ENCODE measurements around the gene MYO1F.
"Not testable (repeated sequence)": the region's sequence is repeated elsewhere in the genome, so short reads cannot be mapped to it uniquely, and the experiment has no call there.

The MYO1F gene

GRCh38 chr19:8517551-8518442 is 59.4 kb downstream of the MYO1F start:
- H3K36me3 ChIP-seq (ENCODE audit: insufficient read depth, low read length), result no peaks in the 10 kb centered on the region
- H2AFZ ChIP-seq (ENCODE audit: low read length, unreplicated experiment), result no peak overlapping the region
- H3K4me1 ChIP-seq (ENCODE audit: control insufficient read depth, insufficient read depth, low read length, unreplicated experiment), result peaks cover 9% of the 10 kb centered on the region
- no peaks in the 10 kb centered on the region for H3K79me2 ChIP-seq (ENCODE audit: control insufficient read depth, insufficient read depth, low read length, unreplicated experiment)
- peak overlapping the region; percentile 79 for H3K27ac ChIP-seq (ENCODE audit: low read depth, low read length)
- no peaks in the 10 kb centered on the region for H3K27me3 ChIP-seq (ENCODE audit: insufficient read depth, low read length)
- H3K4me3 ChIP-seq (ENCODE audit: low read depth, low read length), result peak overlapping the region; percentile 29; the same call in 1 of the 2 replicates

GRCh38 chr19:8515317-8515716 is 61.9 kb downstream of the MYO1F start:
- no peak overlapping the region for H2AFZ ChIP-seq (ENCODE audit: low read length, unreplicated experiment)
- H3K79me2 ChIP-seq (ENCODE audit: control insufficient read depth, insufficient read depth, low read length, unreplicated experiment), result no peaks in the 10 kb centered on the region
- no peaks in the 10 kb centered on the region for H3K27me3 ChIP-seq (ENCODE audit: insufficient read depth, low read length)
- H3K27ac ChIP-seq (ENCODE audit: low read depth, low read length), result no peak overlapping the region
- H3K36me3 ChIP-seq (ENCODE audit: insufficient read depth, low read length), result no peaks in the 10 kb centered on the region
- peaks cover 12% of the 10 kb centered on the region for H3K4me1 ChIP-seq (ENCODE audit: control insufficient read depth, insufficient read depth, low read length, unreplicated experiment)
- no peak overlapping the region for H3K4me3 ChIP-seq (ENCODE audit: low read depth, low read length)

- peaks cover 12% of the 10 kb centered on the region for H3K4me1 ChIP-seq (ENCODE audit: control insufficient read depth, insufficient read depth, low read length, unreplicated experiment)
- H3K36me3 ChIP-seq (ENCODE audit: insufficient read depth, low read length); H3K79me2 ChIP-seq (ENCODE audit: control insufficient read depth, insufficient read depth, low read length, unreplicated experiment); H3K27ac ChIP-seq (ENCODE audit: low read depth, low read length); H3K27me3 ChIP-seq (ENCODE audit: insufficient read depth, low read length): not testable (repeated sequence)
- H2AFZ ChIP-seq (ENCODE audit: low read length, unreplicated experiment), result peak overlapping the region; percentile 75
- peak overlapping the region; percentile 83 for H3K4me3 ChIP-seq (ENCODE audit: low read depth, low read length)
Observed at GRCh38 chr19:8514505-8515009, 62.7 kb downstream of the MYO1F start.

GRCh38 chr19:8513687-8514504 is 63.3 kb downstream of the MYO1F start, which contains the start of gene ZNF414:
ZNF414 (minus strand) TSS chr19:8514167; CDS start chr19:8514046, 121 bp downstream.
- no peaks in the 10 kb centered on the region for H3K79me2 ChIP-seq (ENCODE audit: control insufficient read depth, insufficient read depth, low read length, unreplicated experiment)
- no peaks in the 10 kb centered on the region for H3K27me3 ChIP-seq (ENCODE audit: insufficient read depth, low read length)
- H2AFZ ChIP-seq (ENCODE audit: low read length, unreplicated experiment), result peak within 1 kb of the TSS; percentile 75
- H3K27ac ChIP-seq (ENCODE audit: low read depth, low read length), result peak within 1 kb of the TSS; percentile 94
- peak within 1 kb of the TSS; percentile 83 for H3K4me3 ChIP-seq (ENCODE audit: low read depth, low read length)
- no peaks in the 10 kb centered on the region for H3K36me3 ChIP-seq (ENCODE audit: insufficient read depth, low read length)
- peaks cover 12% of the 10 kb centered on the region for H3K4me1 ChIP-seq (ENCODE audit: control insufficient read depth, insufficient read depth, low read length, unreplicated experiment)

- Histone ChIP-seq H2AFZ (ENCODE audit: low read length, unreplicated experiment) (no peak overlapping the region), H3K79me2 (ENCODE audit: control insufficient read depth, insufficient read depth, low read length, unreplicated experiment) (no peaks in the 10 kb centered on the region), H3K36me3 (ENCODE audit: insufficient read depth, low read length) (no peaks in the 10 kb centered on the region), H3K4me3 (ENCODE audit: low read depth, low read length) (peak overlapping the region; percentile 83), H3K4me1 (ENCODE audit: control insufficient read depth, insufficient read depth, low read length, unreplicated experiment) (peaks cover 12% of the 10 kb centered on the region), H3K27ac (ENCODE audit: low read depth, low read length) (peak overlapping the region; percentile 94), H3K27me3 (ENCODE audit: insufficient read depth, low read length) (no peaks in the 10 kb centered on the region)
Observed at GRCh38 chr19:8513036-8513686, 64.1 kb downstream of the MYO1F start.

- Histone ChIP-seq H3K27ac (ENCODE audit: low read depth, low read length) (no peak overlapping the region), H2AFZ (ENCODE audit: low read length, unreplicated experiment) (no peak overlapping the region), H3K4me3 (ENCODE audit: low read depth, low read length) (no peak overlapping the region), H3K36me3 (ENCODE audit: insufficient read depth, low read length) (no peaks in the 10 kb centered on the region), H3K79me2 (ENCODE audit: control insufficient read depth, insufficient read depth, low read length, unreplicated experiment) (no peaks in the 10 kb centered on the region), H3K4me1 (ENCODE audit: control insufficient read depth, insufficient read depth, low read length, unreplicated experiment) (peaks cover 5% of the 10 kb centered on the region), H3K27me3 (ENCODE audit: insufficient read depth, low read length) (no peaks in the 10 kb centered on the region)
Observed at GRCh38 chr19:8512115-8512967, 64.9 kb downstream of the MYO1F start.

- Histone ChIP-seq H3K79me2 (ENCODE audit: control insufficient read depth, insufficient read depth, low read length, unreplicated experiment) (no peaks in the 10 kb centered on the region), H3K36me3 (ENCODE audit: insufficient read depth, low read length) (no peaks in the 10 kb centered on the region), H3K27me3 (ENCODE audit: insufficient read depth, low read length) (no peaks in the 10 kb centered on the region), H2AFZ (ENCODE audit: low read length, unreplicated experiment) (no peak overlapping the region), H3K4me1 (ENCODE audit: control insufficient read depth, insufficient read depth, low read length, unreplicated experiment) (peaks cover 5% of the 10 kb centered on the region), H3K4me3 (ENCODE audit: low read depth, low read length) (no peak overlapping the region), H3K27ac (ENCODE audit: low read depth, low read length) (no peak overlapping the region)
Observed at GRCh38 chr19:8511573-8512101, 65.6 kb downstream of the MYO1F start.

- Histone ChIP-seq H3K27me3 (ENCODE audit: insufficient read depth, low read length) (no peaks in the 10 kb centered on the region), H3K36me3 (ENCODE audit: insufficient read depth, low read length) (no peaks in the 10 kb centered on the region), H3K27ac (ENCODE audit: low read depth, low read length) (no peak overlapping the region), H3K4me1 (ENCODE audit: control insufficient read depth, insufficient read depth, low read length, unreplicated experiment) (peaks cover 5% of the 10 kb centered on the region), H3K4me3 (ENCODE audit: low read depth, low read length) (no peak overlapping the region), H2AFZ (ENCODE audit: low read length, unreplicated experiment) (no peak overlapping the region), H3K79me2 (ENCODE audit: control insufficient read depth, insufficient read depth, low read length, unreplicated experiment) (no peaks in the 10 kb centered on the region)
Observed at GRCh38 chr19:8510589-8511115, 66.6 kb downstream of the MYO1F start.

GRCh38 chr19:8506402-8506957 is 70.8 kb downstream of the MYO1F start:
- H3K79me2 ChIP-seq (ENCODE audit: control insufficient read depth, insufficient read depth, low read length, unreplicated experiment), result no peaks in the 10 kb centered on the region
- H3K4me3 ChIP-seq (ENCODE audit: low read depth, low read length), result peak overlapping the region; percentile 86
- H2AFZ ChIP-seq (ENCODE audit: low read length, unreplicated experiment), result peak overlapping the region; percentile 80
- H3K36me3 ChIP-seq (ENCODE audit: insufficient read depth, low read length), result no peaks in the 10 kb centered on the region
- no peaks in the 10 kb centered on the region for H3K27me3 ChIP-seq (ENCODE audit: insufficient read depth, low read length)
- no peak overlapping the region for H3K27ac ChIP-seq (ENCODE audit: low read depth, low read length)
- no peaks in the 10 kb centered on the region for H3K4me1 ChIP-seq (ENCODE audit: control insufficient read depth, insufficient read depth, low read length, unreplicated experiment)

Data from ACC112 (cell line).